Amniotic epithelial cell (primary cell): Measurements from ENCODE around the gene LIMCH1.
"Not testable (repeated sequence)": the region's sequence is repeated elsewhere in the genome, so short reads cannot be mapped to it uniquely, and the experiment has no call there.

Source experiments
- DNase-seq: peaks from one replicate; pipeline ENCODE4 v3.0.0-alpha.2; 2010; ENCODE audit warnings: low read depth

Gene LIMCH1

GRCh38 chr4:41678086-41678816 is 140.3 kb downstream of the LIMCH1 start:
- DNase-seq: peak; percentile 94

- DNase-seq: no peak
Observed at GRCh38 chr4:41678951-41679350, 141.0 kb downstream of the LIMCH1 start.

GRCh38 chr4:41679991-41680390 is 142.0 kb downstream of the LIMCH1 start:
- peak; percentile 46 for DNase-seq

- DNase-seq: no peak
Observed at GRCh38 chr4:41681054-41681453, 143.1 kb downstream of the LIMCH1 start.

- DNase-seq: peak; percentile 33
Observed at GRCh38 chr4:41683326-41683725, 145.4 kb downstream of the LIMCH1 start.

GRCh38 chr4:41686893-41687292 is 148.9 kb downstream of the LIMCH1 start:
- DNase-seq: no peak

GRCh38 chr4:41687971-41688370 is 150.0 kb downstream of the LIMCH1 start:
- no peak for DNase-seq

- peak; percentile 59 for DNase-seq
Observed at GRCh38 chr4:41692717-41693345, 154.9 kb downstream of the LIMCH1 start.

GRCh38 chr4:41693629-41694028 is 155.7 kb downstream of the LIMCH1 start:
- peak; percentile 51 for DNase-seq

- DNase-seq: peak; percentile 77
Observed at GRCh38 chr4:41696131-41696530, 158.2 kb downstream of the LIMCH1 start.

GRCh38 chr4:41696763-41697162 is 158.8 kb downstream of the LIMCH1 start:
- no peak for DNase-seq

GRCh38 chr4:41701983-41702382 is 164.0 kb downstream of the LIMCH1 start:
- no peak for DNase-seq

- DNase-seq: no peak
Observed at GRCh38 chr4:41702770-41703169, 164.8 kb downstream of the LIMCH1 start.

- no peak for DNase-seq
Observed at GRCh38 chr4:41703785-41704184, 165.8 kb downstream of the LIMCH1 start.

GRCh38 chr4:41709844-41710481 is 172.0 kb downstream of the LIMCH1 start:
- DNase-seq: peak; percentile 68

- DNase-seq: not testable (repeated sequence)
Observed at GRCh38 chr4:41711654-41712053, 173.7 kb downstream of the LIMCH1 start.

- peak; percentile 8 for DNase-seq
Observed at GRCh38 chr4:41712425-41712824, 174.5 kb downstream of the LIMCH1 start.

GRCh38 chr4:41713768-41714167 is 175.8 kb downstream of the LIMCH1 start:
- DNase-seq: no peak

GRCh38 chr4:41714364-41715000 is 176.5 kb downstream of the LIMCH1 start:
- no peak for DNase-seq

- DNase-seq: no peak
Observed at GRCh38 chr4:41715155-41715554, 177.2 kb downstream of the LIMCH1 start.

GRCh38 chr4:41718907-41719306 is 180.9 kb downstream of the LIMCH1 start:
- peak; percentile 48 for DNase-seq

- peak; percentile 67 for DNase-seq
Observed at GRCh38 chr4:41719417-41719816, 181.5 kb downstream of the LIMCH1 start.

- DNase-seq: peak; percentile 15
Observed at GRCh38 chr4:41722181-41722580, 184.2 kb downstream of the LIMCH1 start.
